ENCODE results near the gene TIGD7. TPM values are rescaled to one million over a fixed set of nuclear protein-coding genes. Genes with fewer than 3 reads are reported as not detected.

TIGD7 gene
- polyA plus RNA-seq, 3 donors: 0.32 to 1.4 (median 0.64) TPM

DNA sequence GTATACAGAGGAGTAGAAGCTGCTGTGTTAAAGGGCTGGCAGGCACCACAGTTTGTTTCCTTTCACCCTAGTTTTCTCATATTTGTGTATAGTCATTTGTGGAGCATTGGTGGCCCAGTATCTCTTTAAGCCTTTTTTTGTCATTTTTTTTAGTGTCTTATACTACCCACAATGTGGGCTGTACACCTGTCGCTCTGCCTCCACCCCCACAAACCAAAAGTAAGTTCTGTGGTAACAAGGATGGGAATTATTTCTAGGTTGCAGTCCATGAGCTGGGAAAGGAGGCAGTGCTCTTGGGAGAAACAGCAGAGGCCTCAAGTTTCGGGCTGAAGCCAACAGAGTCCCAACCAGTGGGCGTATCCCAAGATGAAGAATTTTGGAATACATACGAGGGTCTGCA is 6.3 kb upstream of the TIGD7 start:
- H3K4me3 ChIP-seq (replicated peaks in 1 of 3; ENCODE audit: low read depth in 2 of 3, low read length in 3 of 3): no peak overlapping the region
- 100% methylated on average over 2 of the region's 4 CpGs for WGBS (ENCODE audit: insufficient coverage)
- no peak overlapping the region for H3K4me2 ChIP-seq (replicated peaks; ENCODE audit: extremely low read depth, low read length, poor library complexity, severe bottlenecking)
- no peak overlapping the region for H3K27ac ChIP-seq (ENCODE audit: low read depth in 1 of 2, low read length in 2 of 2)
- H3K4me1 Mint-ChIP-seq: no peaks in the 10 kb centered on the region
- no peak overlapping the region for H3K27ac Mint-ChIP-seq
- H3K4me3 Mint-ChIP-seq: no peak overlapping the region
- no peak for DNase-seq
- peaks cover 0 to 2% (median 1%) of the 10 kb centered on the region in 3 donors for H3K27me3 Mint-ChIP-seq (ENCODE audit: low read depth in 3 of 3)
- peaks cover 40 to 60% of the 10 kb centered on the region in 2 donors for H3K36me3 Mint-ChIP-seq
- peaks cover 14% of the 10 kb centered on the region for H3K79me2 ChIP-seq (ENCODE audit: insufficient read depth, low read length)
- H3K27me3 ChIP-seq (ENCODE audit: control insufficient read depth in 2 of 2, insufficient read depth in 2 of 2, low read length in 2 of 2): no peaks in the 10 kb centered on the region
- peaks cover 0 to under 1% of the 10 kb centered on the region in 2 donors for H3K4me1 ChIP-seq (ENCODE audit: control insufficient read depth in 1 of 2, insufficient read depth in 2 of 2, low read length in 2 of 2)
- H3K9ac ChIP-seq (ENCODE audit: insufficient read depth, low read length, poor library complexity, severe bottlenecking): no peak overlapping the region
- intact Hi-C loops (cut with micrococcal nuclease): loop anchor here in 1 of 2 donors (10.0 kb wide), 1 partner anchor 63 kb away; no protein-coding TSS in a partner anchor
- H4K20me1 ChIP-seq (ENCODE audit: insufficient read depth, low read length): no peaks in the 10 kb centered on the region
- peaks cover 80 to 100% of the 10 kb centered on the region in 2 donors for H3K9me3 ChIP-seq (replicated peaks in 1 of 2; ENCODE audit: control insufficient read depth in 1 of 2, insufficient read depth in 1 of 2, low read length in 2 of 2)
- H2AFZ ChIP-seq (ENCODE audit: insufficient read depth, low read depth, low read length, poor library complexity, severe bottlenecking): no peak overlapping the region
- peaks cover 67 to 99% (median 97%) of the 10 kb centered on the region in 7 donors for H3K9me3 Mint-ChIP-seq
- TF ChIP-seq, protein P1, sequence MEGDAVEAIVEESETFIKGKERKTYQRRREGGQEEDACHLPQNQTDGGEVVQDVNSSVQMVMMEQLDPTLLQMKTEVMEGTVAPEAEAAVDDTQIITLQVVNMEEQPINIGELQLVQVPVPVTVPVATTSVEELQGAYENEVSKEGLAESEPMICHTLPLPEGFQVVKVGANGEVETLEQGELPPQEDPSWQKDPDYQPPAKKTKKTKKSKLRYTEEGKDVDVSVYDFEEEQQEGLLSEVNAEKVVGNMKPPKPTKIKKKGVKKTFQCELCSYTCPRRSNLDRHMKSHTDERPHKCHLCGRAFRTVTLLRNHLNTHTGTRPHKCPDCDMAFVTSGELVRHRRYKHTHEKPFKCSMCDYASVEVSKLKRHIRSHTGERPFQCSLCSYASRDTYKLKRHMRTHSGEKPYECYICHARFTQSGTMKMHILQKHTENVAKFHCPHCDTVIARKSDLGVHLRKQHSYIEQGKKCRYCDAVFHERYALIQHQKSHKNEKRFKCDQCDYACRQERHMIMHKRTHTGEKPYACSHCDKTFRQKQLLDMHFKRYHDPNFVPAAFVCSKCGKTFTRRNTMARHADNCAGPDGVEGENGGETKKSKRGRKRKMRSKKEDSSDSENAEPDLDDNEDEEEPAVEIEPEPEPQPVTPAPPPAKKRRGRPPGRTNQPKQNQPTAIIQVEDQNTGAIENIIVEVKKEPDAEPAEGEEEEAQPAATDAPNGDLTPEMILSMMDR (IDR thresholded peaks at IDR 0.05): no peak
- H3K36me3 ChIP-seq (replicated peaks in 1 of 2; ENCODE audit: control insufficient read depth in 1 of 2, insufficient read depth in 2 of 2, low read length in 2 of 2): peaks cover 7 to 60% of the 10 kb centered on the region in 2 donors

DNA sequence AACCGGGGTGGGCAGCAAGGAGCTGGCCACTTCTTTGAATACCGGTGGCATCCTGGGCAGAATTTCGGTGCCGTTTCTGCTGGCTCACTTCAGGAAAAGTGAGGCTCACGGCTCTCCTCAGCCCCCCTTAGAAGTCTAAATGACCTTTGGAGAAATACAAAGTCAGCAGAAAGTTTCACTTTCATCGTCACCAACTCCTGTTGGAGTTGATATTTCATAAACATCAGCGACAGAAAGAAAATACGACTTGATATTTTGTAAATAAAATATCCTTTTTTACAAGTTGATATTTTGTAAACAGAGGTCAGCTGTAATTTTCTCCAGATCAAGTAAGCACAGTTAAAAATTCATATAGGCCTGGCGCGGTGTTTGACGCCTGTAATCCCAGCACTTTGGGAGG is 848 bp upstream of the TIGD7 start:
- Mint-ChIP-seq H3K36me3 (peaks cover 25 to 47% of the 10 kb centered on the region in 2 donors), H3K27ac (peak overlapping the region in 5 of 7 donors; percentile 35 to 85 (median 80)), H3K27me3 (ENCODE audit: low read depth in 3 of 3) (peaks cover 1 to 7% (median 5%) of the 10 kb centered on the region in 3 donors), H3K4me3 (peak overlapping the region; percentile 79 to 82), H3K9me3 (peaks cover 44 to 97% (median 95%) of the 10 kb centered on the region in 7 donors), H3K4me1 (peaks cover 13% of the 10 kb centered on the region)
- Histone ChIP-seq H2AFZ (ENCODE audit: insufficient read depth, low read depth, low read length, poor library complexity, severe bottlenecking) (peak overlapping the region; percentile 84), H3K9me3 (replicated peaks in 1 of 2; ENCODE audit: control insufficient read depth in 1 of 2, insufficient read depth in 1 of 2, low read length in 2 of 2) (peaks cover 82 to 89% of the 10 kb centered on the region in 2 donors), H3K36me3 (replicated peaks in 1 of 2; ENCODE audit: control insufficient read depth in 1 of 2, insufficient read depth in 2 of 2, low read length in 2 of 2) (peaks cover 7 to 36% of the 10 kb centered on the region in 2 donors), H3K27ac (ENCODE audit: low read depth in 1 of 2, low read length in 2 of 2) (peak overlapping the region; percentile 86 to 90), H3K4me3 (replicated peaks in 1 of 3; ENCODE audit: low read depth in 2 of 3, low read length in 3 of 3) (peak overlapping the region; percentile 67 to 78 (median 76)), H3K9ac (ENCODE audit: insufficient read depth, low read length, poor library complexity, severe bottlenecking) (peak overlapping the region; percentile 78), H4K20me1 (ENCODE audit: insufficient read depth, low read length) (no peaks in the 10 kb centered on the region), H3K79me2 (ENCODE audit: insufficient read depth, low read length) (peaks cover 14% of the 10 kb centered on the region), H3K27me3 (ENCODE audit: control insufficient read depth in 2 of 2, insufficient read depth in 2 of 2, low read length in 2 of 2) (no peaks in the 10 kb centered on the region), H3K4me2 (replicated peaks; ENCODE audit: extremely low read depth, low read length, poor library complexity, severe bottlenecking) (peak overlapping the region; percentile 75), H3K4me1 (ENCODE audit: control insufficient read depth in 1 of 2, insufficient read depth in 2 of 2, low read length in 2 of 2) (peaks cover 12 to 22% of the 10 kb centered on the region in 2 donors)
- intact Hi-C loops (cut with micrococcal nuclease): loop anchor here in 1 of 2 donors (2.0 to 5.0 kb wide), 2 partner anchors 41 to 96 kb away; partner anchors contain the start of genes ZNF174 and ZSCAN32
- WGBS (ENCODE audit: insufficient coverage): 62% methylated on average over 5 of the region's 11 CpGs
- no peak for DNase-seq
- TF ChIP-seq, protein P1 (IDR thresholded peaks at IDR 0.05): no peak
